ENCODE data around the gene TMOD4. TPM values are rescaled to one million over a fixed set of nuclear protein-coding genes. Genes with fewer than 3 reads are reported as not detected.

Gene TMOD4
- total and polyA plus RNA-seq, 10 of the 15 experiments (the other 5 are each of a cell fraction or from before 2014, with no cell fraction given): 0.30 to 1.2 (median 0.50) TPM; not detected in 1

DNA sequence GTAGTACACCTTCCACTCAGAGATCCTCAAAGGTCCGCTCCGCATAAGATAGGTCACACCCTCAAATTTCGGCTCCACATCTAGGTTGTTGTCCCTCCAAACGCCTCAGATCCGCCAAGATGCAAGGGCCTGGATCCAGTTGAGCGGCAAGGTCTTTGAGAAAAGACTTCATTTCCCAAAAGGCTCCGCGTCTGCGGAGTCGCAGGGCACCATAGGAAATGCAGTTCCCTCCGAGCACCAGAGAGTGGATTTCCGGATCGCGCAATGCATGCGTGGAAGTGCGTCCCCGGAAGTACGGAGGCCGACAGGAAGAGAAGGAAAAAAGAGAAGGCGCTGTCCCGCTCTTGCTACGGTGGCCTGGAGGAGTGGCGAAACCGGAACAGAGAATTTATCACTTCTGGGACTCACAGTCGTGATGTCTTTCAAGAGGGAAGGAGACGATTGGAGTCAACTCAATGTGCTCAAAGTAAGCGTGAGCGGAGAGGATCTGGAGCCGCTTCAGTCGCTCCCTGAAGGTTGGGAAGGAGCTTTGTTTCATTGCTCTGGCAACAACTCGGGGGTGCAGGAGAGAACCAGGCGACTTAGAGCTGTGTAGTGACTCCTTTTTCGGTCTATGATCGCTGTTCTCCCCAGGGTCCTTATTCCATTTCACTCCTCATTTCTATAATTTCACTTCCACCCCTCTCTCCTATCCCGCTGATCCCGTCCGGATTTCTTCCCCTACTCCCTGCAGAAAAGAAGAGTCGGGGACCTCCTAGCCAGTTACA lies 9.9 kb downstream of the TMOD4 start, which contains the start of the genes LYSMD1 and SCNM1 (continued):
- TF ChIP-seq, protein P1, sequence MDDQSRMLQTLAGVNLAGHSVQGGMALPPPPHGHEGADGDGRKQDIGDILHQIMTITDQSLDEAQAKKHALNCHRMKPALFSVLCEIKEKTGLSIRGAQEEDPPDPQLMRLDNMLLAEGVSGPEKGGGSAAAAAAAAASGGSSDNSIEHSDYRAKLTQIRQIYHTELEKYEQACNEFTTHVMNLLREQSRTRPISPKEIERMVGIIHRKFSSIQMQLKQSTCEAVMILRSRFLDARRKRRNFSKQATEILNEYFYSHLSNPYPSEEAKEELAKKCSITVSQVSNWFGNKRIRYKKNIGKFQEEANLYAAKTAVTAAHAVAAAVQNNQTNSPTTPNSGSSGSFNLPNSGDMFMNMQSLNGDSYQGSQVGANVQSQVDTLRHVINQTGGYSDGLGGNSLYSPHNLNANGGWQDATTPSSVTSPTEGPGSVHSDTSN (IDR thresholded peaks at IDR 0.05; ENCODE audit: insufficient replicate concordance, low read depth, low read length): peak; percentile 6
- TF ChIP-seq TBL1XR1 (IDR thresholded peaks at IDR 0.05; ENCODE audit: low read depth, low read length): peak; percentile 77
- peak; percentile 93 for TF ChIP-seq POU2F2 (IDR thresholded peaks at IDR 0.05; ENCODE audit: borderline replicate concordance, low read depth, low read length)
- TF ChIP-seq POLR2AphosphoS5 (IDR thresholded peaks at IDR 0.05; ENCODE audit: low read length): peak; percentile 95
- peak; percentile 96; the same call in 1 of the 2 replicates for TF ChIP-seq ZNF207 (IDR thresholded peaks at IDR 0.05; ENCODE audit: borderline replicate concordance)
- TF ChIP-seq HDAC6 (IDR thresholded peaks at IDR 0.05; ENCODE audit: unreplicated experiment): no peak
- peak; percentile 86 for TF ChIP-seq YY1 (IDR thresholded peaks at IDR 0.05; ENCODE audit: low read depth, low read length)
- TF ChIP-seq RAD51 (IDR thresholded peaks at IDR 0.05): no peak; the same call in 1 of the 2 replicates
- peak; percentile 93 for TF ChIP-seq CHD2 (IDR thresholded peaks at IDR 0.05; ENCODE audit: borderline replicate concordance, low read depth, low read length)
- peak; percentile 92 for TF ChIP-seq ZNF384 (IDR thresholded peaks at IDR 0.05; ENCODE audit: borderline replicate concordance, low read depth, low read length)
- TF ChIP-seq, protein P2, sequence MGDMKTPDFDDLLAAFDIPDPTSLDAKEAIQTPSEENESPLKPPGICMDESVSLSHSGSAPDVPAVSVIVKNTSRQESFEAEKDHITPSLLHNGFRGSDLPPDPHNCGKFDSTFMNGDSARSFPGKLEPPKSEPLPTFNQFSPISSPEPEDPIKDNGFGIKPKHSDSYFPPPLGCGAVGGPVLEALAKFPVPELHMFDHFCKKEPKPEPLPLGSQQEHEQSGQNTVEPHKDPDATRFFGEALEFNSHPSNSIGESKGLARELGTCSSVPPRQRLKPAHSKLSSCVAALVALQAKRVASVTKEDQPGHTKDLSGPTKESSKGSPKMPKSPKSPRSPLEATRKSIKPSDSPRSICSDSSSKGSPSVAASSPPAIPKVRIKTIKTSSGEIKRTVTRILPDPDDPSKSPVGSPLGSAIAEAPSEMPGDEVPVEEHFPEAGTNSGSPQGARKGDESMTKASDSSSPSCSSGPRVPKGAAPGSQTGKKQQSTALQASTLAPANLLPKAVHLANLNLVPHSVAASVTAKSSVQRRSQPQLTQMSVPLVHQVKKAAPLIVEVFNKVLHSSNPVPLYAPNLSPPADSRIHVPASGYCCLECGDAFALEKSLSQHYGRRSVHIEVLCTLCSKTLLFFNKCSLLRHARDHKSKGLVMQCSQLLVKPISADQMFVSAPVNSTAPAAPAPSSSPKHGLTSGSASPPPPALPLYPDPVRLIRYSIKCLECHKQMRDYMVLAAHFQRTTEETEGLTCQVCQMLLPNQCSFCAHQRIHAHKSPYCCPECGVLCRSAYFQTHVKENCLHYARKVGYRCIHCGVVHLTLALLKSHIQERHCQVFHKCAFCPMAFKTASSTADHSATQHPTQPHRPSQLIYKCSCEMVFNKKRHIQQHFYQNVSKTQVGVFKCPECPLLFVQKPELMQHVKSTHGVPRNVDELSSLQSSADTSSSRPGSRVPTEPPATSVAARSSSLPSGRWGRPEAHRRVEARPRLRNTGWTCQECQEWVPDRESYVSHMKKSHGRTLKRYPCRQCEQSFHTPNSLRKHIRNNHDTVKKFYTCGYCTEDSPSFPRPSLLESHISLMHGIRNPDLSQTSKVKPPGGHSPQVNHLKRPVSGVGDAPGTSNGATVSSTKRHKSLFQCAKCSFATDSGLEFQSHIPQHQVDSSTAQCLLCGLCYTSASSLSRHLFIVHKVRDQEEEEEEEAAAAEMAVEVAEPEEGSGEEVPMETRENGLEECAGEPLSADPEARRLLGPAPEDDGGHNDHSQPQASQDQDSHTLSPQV (IDR thresholded peaks at IDR 0.05): peak; percentile 92
- TF ChIP-seq, protein P3, sequence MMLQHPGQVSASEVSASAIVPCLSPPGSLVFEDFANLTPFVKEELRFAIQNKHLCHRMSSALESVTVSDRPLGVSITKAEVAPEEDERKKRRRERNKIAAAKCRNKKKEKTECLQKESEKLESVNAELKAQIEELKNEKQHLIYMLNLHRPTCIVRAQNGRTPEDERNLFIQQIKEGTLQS (IDR thresholded peaks at IDR 0.05; ENCODE audit: borderline replicate concordance, extremely low read depth, low read depth, low read length): peak; percentile 56; the same call in 1 of the 2 replicates
- TF ChIP-seq RELA (IDR thresholded peaks at IDR 0.05; ENCODE audit: borderline replicate concordance, partially characterized antibody): peak; percentile 87
- peak; percentile 100 for TF ChIP-seq SIX5 (IDR thresholded peaks at IDR 0.05; ENCODE audit: low read depth, low read length, severe bottlenecking)
- 0 out of 2 replicates have a peak, but pooled peaks have one; percentile 55 for TF ChIP-seq NFIC (IDR thresholded peaks at IDR 0.05; ENCODE audit: low read depth, low read length)
- TF ChIP-seq, protein P4, sequence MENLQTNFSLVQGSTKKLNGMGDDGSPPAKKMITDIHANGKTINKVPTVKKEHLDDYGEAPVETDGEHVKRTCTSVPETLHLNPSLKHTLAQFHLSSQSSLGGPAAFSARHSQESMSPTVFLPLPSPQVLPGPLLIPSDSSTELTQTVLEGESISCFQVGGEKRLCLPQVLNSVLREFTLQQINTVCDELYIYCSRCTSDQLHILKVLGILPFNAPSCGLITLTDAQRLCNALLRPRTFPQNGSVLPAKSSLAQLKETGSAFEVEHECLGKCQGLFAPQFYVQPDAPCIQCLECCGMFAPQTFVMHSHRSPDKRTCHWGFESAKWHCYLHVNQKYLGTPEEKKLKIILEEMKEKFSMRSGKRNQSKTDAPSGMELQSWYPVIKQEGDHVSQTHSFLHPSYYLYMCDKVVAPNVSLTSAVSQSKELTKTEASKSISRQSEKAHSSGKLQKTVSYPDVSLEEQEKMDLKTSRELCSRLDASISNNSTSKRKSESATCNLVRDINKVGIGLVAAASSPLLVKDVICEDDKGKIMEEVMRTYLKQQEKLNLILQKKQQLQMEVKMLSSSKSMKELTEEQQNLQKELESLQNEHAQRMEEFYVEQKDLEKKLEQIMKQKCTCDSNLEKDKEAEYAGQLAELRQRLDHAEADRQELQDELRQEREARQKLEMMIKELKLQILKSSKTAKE (IDR thresholded peaks at IDR 0.05; ENCODE audit: low read depth, poor library complexity, severe bottlenecking): peak; percentile 65
- TF ChIP-seq KLF5 (IDR thresholded peaks at IDR 0.05; ENCODE audit: partially characterized antibody): peak; percentile 82
- TF ChIP-seq ETV6 (conservative IDR thresholded peaks at IDR 0.05 in 1 of 2, IDR thresholded peaks at IDR 0.05 in 1 of 2; ENCODE audit: borderline replicate concordance in 1 of 2, low read depth in 1 of 2): peak; percentile 62 to 96; a peak in 2 of 4 replicates
- peak; percentile 83 for TF ChIP-seq POLR2A (IDR thresholded peaks at IDR 0.05; ENCODE audit: low read depth, low read length)

Data from GM12878 (cell line).